HG03558 (cell line): Measurements from ENCODE around the gene PYHIN1.

Experiments
- ATAC-seq: cut with Tn5 transposase; IDR thresholded peaks from one replicate; pipeline ENCODE4 v1.9.1; 2021; ENCODE audit warnings: moderate number of reproducible peaks; ENCODE audit not compliant: unreplicated experiment; ENCODE audit errors: extremely low read depth

Gene PYHIN1

DNA sequence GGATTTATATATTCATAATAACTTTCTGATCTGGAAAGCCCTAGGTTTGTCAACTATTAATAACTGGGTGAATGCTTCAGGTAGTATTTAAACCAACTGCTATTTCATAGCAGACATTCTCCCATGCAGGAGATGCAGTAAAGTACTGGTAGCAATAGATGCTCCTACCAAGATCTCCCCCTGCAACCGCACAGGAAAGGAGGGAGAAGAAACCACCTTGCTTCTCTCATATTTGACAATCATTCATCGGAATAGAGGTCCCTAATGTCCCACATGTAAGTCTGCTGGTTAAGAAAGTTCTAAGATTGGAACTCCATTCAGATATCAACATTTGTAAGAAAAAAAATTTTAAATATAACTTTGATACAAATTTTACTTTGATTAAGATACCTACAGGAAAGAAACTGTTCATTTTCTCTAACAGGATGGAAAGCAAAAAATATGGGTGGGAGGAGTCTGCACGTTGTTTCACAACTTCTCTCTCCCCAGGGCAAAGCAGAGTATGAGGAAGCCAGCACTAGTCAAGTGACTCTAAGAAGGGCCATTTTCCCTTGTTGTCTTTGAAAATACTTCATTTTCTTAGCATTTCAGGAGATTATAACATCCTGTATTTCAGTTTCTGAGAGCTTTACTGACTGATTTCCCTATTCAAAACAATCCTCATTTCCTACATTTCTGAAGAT, at the start of gene PYHIN1:
Gene PYHIN1, plus strand, starts transcription at position 498 of the 683 bp plus-strand sequence. CDS start 5,359 bp downstream, outside the sequence.
- ATAC-seq = no peak

DNA sequence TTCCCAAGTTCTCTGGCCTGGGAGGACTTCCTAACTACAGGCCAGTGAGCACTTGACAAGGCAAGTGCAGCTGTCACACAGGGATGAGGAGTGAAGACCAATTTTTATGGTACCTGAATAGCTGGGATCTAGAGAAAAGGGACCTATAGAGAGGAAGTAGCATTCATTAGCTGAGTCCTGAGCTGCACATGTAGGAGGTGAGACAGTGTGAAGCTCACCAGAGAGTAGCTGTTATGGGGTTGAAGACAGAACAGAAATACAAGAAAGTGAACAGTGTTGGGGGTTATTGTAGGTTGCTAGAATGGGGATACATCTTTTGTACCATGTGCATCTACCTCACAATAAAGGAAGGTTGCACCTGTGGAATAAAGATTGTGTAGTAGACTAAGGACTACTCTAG, 37.7 kb upstream of the PYHIN1 start:
- no peak for ATAC-seq

DNA sequence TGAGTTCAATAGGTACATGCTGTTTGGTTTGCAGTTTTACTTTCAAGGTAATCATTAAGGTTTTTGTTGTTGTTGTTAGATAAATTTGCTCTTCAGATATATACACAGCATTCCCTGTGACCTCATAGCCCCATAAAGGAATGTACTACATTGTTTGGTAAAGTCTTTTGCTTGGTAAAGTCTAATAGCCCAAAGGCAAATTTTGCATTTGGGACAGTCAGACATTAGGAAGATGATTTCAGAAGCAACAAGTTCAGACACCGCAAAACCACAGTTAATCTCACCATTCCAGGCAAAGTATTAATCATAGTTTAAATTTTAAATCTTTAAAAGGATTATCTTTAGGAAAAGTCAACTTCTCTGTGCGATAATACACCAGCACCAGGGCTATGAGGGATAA, 32.6 kb upstream of the PYHIN1 start:
- no peak for ATAC-seq

DNA sequence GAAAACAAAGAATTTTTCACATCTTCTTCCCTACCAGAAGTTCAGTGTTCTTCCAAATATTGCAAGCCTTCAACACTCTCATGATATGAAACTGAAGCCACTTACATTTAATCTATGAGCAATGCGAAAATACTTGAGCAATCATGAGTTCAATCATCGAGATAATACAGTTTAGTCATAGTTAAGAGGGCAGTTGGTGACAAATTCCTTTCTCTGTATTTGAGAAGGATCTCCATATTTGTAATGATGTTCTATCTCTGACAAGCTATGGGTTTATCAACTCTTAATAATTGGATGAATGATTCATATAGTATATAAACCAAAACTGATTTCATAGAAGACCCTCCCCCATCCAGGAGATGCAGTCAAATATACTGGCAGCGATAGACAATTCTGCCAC, 29.7 kb upstream of the PYHIN1 start:
- no peak for ATAC-seq

DNA sequence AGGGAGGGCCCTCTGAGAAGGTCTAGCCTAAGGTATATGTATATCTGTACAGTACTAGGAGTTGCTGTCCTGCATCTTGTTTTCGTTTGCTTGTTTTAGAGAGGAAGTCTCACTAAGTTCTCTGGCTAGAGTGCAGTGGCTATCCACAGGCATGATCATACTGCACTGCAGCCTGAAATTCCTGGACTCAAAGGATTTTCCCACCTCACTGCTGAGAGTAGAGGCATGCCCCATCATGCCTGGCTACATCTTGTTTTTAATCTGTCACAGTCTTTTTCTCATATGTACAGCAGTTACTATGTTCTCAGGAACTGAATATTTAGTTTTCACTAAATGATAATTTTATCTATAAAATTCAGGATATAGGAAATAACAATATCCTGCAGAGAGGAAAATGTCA, 15.3 kb upstream of the PYHIN1 start:
- no peak for ATAC-seq

DNA sequence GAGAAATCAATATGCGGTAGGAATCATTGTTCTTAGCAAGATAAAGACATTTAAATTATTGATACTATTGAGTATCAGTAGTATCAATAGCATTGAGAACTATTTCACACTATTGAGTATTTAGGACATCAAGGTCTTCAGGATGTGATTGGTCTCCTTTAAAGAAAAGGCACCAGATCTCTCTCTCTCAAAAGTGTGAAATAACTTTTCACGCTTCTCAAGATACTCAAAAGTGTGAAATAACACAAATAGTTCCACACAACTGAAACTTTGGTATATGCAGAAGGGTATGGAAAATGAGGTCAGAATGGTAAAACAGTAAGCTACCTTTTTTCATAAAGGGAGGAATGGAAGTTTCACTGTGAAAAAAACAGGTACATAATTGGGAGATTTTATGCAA, 6.7 kb upstream of the PYHIN1 start:
- ATAC-seq = no peak

DNA sequence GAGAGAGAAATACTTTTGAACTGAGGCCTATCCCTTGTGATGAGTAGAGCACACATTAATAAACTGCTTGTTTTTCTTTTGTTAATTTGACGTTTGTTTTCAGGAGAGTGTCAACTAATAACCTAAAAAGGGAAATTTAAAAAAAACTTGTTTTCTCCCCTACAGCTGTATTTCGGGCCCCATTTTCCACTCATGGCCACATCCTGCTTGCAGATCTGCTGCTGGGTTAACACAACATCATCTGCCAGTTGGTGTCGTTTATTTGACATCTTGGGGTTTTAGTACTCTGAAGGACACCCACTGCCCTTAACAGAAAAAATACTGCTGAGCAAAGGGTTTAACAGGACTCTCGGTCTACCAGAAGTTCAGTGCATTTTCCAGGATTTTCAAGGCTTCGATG, 848 bp upstream of the PYHIN1 start:
- no peak for ATAC-seq

DNA sequence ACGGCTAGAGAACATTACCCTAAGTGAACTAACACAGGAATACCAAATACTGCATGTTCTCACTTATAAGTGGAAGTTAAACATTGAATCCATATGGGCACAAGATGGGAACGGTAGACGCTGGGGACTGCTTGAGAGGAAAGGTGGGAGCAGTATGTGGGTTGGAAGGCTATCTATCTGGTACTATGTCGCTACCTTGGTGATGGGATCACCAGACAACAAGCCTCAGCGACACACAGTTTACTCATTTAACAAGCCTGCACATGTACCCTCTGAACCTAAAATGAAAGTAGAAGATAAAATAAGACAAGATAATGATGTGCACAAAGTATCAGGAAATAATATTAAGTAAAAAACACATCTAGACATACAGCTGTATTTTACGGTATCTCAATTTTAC, 819 bp downstream of the PYHIN1 start:
- no peak for ATAC-seq

DNA sequence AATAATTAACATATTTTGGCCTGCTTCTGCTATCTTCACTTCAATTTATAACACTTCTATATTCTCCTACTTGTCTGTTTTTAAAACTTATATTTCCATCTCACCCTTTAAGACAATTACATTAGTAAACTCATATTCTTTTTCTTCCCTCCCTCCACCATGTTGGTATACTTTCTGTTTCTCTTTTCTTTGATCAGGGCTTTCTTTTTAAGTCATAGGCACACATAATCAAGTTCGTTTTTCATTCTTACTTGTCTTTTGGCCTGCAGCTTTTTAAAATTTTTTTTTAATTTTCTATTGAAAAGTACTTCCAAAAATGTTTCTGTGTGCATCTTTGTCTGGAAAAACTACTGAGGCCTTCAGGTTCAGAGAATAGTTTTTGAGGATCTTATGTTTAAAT, 2.3 kb downstream of the PYHIN1 start:
- no peak for ATAC-seq

DNA sequence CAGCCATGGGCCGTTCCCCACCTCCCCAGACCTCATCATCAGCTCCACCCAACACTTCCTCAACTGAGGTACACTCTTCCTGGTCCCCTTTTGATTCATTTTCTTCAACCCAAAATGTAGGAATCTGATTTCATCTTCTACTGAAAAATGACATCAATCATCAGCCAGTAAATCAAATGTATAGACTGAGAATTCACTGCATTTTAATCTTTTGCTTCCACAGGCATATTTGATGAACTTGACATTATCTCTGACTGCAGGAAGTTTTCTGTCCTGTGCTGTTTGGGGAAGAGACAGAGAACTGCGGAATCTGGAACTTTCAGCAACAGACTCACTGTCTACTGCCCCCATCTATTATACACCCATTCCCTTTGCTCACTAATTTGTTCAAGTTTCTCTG, 7.8 kb downstream of the PYHIN1 start:
- no peak for ATAC-seq

DNA sequence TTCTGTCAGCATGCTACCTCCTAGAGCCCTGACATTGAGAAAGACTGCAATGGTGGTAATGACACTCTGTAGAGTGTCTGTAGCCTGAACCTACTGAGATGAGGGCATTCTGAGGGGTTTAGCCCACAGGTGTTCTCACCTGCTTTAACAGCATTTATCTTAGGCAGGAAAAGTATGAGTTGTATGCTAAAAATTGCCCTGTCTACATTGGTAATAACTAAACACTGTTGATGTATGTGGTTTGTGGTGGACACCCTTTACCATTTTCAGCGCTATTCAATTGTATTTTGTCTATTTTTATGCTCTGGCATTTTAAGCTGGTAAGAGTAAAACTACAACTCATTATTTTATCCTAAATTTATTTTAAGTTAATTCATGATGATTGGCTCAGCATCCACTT, 10.0 kb downstream of the PYHIN1 start:
- ATAC-seq = no peak

DNA sequence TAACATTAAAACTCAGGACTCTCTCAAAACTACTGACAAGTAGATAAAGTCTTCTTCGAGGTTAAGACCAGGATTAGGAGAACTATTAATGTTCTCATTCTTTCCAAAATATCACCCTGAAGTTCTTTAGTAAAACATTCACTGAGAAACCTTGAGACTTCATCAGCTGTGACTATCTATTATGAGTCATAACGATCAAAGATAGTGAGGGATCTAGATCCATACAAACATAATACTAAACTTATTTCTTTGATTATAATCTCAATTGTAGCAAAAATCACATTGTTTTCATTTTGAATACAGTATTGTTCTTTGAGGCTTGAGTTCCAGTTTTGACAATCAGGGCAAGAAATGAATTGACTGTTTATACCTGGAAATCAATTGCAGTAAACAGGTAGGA, 11.1 kb downstream of the PYHIN1 start:
- ATAC-seq = no peak

DNA sequence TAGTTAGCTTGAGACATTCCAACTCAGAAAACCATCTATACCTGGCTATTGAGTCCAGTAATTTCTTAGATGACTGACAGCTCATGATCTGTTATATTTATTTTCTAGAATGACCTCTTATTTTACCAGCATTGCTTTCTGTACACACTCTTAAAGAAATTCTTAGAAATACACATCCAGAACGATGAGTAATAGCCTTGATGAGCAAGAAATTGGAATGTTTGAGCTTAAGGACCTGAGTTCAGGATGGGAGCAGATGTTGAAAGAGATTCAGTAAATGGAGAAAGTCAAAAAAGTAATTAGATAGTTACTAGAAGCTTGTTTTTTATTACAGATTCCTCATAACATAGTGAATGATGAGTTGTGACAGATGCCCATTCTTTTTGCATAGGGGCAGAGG, 11.7 kb downstream of the PYHIN1 start:
- ATAC-seq = no peak

DNA sequence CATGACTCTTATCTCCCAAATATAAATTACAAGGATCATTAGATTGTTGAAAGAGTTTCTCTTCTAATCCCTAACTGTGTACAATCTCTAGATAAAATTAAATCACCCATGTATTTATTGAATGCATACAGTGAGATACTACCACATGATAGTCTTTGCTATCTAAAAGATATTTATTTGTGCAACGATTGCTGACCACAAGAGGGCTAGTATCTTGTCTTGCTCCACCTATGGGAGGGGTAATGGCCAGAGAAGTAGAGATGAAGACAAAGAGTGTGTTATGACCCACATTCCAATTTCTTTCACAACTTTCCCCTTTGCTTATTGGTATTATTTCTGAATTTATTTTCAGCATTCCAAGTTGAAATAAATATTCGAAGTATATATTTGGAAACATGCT, 13.7 kb downstream of the PYHIN1 start:
- ATAC-seq = no peak

DNA sequence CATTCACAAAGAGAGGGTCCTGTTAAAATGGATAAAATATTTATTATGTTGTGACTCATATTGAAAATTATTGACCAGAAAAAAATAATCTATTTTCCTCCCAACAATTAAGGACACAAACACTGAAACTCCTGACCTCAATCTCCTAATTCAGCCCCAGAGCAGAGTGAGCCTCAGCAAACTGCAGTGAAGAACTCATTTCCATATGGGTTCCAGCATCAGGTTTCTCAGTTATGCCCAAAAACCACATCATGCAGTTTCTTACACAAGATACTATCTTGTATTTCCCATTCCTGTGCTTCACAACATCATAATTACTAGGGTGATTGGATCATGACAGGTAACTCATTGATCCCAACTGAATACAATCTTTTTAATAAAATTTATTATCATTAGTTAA, 15.4 kb downstream of the PYHIN1 start:
- ATAC-seq = no peak

DNA sequence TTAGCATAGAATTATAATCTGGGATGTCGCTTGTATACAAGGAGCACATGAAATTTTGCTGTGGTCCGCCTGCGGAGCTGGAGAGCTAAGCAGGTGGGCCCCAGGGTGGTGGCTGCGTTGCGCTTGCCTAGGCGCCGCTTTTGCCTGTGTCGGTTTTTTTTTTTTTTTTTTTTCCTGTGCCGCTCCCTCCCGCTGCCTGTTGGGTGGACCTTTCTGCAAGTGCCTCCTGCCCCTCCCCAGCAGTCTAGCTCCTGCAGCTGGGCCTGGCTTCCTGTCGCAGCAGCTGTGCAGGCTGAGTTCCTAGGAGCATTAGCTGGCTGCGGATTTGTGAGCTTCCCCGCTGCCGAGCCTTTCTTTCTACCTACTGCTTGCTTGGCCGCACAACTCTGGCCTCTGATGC, 20.6 kb downstream of the PYHIN1 start:
- no peak for ATAC-seq

DNA sequence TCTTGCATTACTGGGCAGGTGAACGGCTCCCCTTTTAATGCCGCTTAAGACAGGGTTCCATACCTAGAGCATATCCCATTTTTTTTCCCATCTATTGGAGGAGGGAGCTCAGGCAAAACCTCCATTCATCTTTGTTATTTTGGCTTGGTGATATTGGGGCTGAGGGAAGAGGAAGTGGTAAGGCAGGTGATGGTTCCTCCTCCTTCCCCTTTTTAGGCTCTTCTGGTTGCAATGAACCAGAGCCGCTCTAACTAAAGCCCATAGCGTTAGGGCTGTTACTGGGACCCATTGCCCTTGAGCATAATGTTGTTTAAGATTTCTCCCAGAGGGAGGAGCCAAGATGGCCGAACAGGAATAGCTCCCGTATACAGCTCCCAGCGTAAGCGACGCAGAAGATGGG, 21.1 kb downstream of the PYHIN1 start:
- no peak for ATAC-seq

DNA sequence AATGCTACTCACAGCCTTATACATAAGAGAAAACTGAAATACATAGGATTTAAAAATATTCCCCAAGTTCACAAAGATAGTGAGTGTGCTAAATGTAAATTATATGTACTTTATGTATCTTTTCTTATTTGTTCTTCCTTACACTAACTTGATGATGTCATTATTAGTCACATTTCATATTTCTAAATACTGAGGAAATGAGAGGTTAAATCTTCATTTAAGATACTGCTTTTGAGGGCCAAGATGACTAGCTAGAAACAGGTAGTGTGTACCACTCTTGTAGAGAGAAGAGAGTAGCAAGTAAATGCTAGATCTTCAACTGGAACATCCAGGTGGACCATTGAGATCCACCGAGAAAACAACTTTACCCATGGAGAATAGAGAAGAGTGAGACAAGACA, 29.8 kb downstream of the PYHIN1 start:
- ATAC-seq = no peak

DNA sequence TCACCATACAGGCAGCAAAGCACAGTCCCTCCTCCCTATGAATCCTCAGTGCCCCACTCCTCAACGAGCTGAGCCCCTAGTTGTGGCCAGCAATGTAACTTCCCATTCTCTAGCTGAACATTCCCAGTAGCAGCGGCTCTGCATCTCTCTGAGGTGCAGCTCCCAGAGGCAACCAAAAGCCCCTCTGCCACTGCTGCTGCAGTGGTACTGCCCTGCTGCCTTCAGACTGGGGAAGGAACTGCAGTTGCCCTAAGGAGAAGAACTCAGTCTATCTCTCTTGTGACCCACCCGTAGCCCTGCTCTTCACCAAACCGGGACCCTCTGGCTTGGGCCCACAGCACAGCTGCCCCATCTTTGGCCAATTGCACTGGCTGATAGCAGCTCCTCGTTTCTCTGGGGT, 31.6 kb downstream of the PYHIN1 start:
- ATAC-seq = no peak

DNA sequence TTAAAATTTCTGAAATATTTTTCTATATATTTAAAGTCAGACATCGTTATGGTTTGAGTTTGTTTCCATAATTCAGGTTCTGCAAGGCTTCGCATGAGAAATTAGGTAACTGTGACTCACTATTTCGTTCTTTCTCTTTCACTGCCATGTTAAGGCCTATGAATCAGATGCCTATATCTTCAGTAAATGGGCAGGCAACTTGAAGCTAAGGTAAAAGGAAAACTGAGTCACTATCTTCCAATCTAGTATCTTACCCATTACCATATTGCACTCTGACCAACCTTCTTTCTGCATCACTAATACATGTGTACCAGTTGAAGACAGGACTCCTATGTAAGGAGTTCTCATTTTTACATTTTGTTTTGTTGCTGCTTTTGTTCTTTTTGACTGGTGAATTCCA, 37.8 kb downstream of the PYHIN1 start:
- ATAC-seq = no peak

DNA sequence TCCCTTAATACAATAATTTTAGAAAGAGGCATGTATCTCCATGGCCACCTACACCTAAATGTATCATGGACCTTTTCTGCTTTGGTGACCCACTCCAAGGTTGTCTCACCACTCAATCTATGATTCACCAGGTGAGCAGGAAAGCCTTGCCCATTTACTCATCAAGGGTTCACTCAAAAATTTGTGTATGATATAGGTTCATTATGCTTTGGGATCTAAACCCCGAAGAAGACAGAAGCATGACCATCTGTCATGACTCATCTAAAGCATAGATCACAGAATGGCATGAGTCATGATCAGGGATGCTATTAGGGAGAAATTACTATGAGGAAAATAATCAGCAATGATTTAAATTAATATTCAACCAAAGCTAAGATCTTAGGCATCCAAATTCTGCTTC, 38.5 kb downstream of the PYHIN1 start:
- no peak for ATAC-seq

DNA sequence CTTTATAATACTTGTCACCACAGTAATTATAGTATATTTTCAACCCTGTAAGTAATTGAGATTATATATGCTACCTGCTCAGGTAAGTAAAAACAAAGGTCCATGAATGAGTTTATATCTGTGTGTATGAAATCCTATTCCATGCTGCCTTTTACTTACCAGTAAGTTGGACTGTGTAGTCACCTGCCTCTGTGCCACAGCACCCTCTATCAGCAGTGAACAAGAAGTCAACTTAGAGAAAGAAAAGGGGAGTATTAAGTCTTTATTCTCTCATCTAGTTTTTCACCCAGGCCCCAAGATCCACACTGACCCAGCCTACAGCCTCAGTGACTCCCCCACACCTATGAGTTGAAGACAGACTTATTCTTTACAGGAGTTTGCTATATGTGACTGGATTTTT, 41.5 kb downstream of the PYHIN1 start:
- ATAC-seq = no peak

DNA sequence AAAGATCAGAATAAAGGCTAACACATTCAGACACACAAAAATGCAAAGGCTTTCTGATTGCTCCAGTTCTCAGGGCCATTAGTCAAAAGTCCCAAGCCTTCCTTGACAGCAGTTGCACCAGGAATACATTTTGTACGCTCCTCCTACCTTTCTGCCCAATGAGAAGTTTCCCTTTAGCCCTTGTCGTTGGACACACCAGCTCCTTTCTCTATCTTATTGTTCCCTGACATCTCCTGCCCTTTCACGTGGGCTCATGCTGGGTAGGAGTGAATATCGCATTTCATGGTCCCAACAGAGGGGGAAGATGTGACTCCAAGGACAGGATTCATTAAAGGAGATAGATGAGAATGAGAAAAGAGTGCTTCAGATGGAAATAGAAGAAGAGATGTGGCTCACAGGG, 44.9 kb downstream of the PYHIN1 start:
- ATAC-seq = no peak
